ENCODE results near the gene BTRC. TPM values are rescaled to one million over a fixed set of nuclear protein-coding genes. Genes with fewer than 3 reads are reported as not detected.

Gene BTRC
- total RNA-seq, 1 donor = 12.6 TPM

DNA sequence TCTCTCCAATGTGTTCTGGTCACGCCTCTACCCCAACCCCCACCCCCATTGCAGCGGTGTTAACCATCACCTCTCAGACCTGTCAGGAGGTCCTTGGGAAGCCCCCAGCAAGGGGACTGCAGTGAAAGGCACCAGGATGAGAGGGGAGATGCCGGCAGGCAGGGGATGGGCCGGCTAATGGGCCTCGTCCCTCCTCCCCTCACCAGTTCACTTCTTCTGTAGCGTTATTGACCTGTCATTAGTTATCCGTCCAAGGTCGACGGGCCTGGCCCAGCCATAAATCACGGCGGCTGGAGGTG, 215.3 kb downstream of the BTRC start:
- no peak overlapping the region for H3K4me3 ChIP-seq (ENCODE audit: low read depth, low read length)
- no peak for TF ChIP-seq CTCF (IDR thresholded peaks at IDR 0.05; ENCODE audit: insufficient read depth, low read length)
- no peak for DNase-seq (ENCODE audit: low read depth)

DNA sequence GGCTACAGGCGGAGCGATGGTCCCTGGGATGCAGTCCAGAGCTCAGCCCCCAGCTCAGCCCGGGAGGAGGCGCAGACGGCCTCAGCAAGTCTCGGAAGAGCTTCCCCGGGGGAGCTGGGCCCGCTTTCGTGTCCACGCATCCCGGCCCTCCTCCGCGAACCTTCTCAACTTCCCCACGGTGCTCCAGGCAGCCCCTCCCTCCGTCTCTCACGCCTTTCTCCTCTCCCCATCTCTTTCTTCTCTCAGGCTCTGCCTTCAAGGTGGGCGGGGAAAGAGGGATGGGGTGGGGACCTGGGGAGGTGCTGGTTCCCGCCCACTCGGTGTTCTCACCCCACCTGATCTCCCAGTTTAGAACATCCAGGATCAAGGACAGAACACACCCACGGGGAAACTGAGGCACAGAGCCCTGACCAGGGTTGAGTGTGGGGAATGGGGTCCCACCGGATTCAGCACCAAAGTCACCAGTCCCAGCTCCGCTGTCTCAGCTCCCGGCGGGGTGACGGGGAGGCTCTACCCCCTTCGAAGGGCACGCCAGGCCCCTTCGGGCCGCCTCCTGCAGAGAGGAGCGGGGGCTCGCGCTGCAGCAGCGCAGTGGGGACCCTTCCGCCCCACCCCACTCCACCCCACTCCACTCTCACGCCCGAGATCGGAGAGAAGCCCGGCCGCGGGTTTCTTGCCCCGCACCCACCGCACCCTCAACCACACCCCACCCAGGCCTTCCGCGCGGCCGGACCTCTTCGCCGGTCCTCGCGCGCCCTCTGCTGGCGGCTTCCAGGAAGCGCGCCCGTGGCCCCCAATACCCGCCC, 215.9 kb downstream of the BTRC start:
- DNase-seq (ENCODE audit: low read depth) = peak; percentile 63
- TF ChIP-seq CTCF (IDR thresholded peaks at IDR 0.05; ENCODE audit: insufficient read depth, low read length) = peak; percentile 74
- peak overlapping the region; percentile 69 for H3K4me3 ChIP-seq (ENCODE audit: low read depth, low read length)

GRCh38 chr10:101570428-101571270, 216.7 kb downstream of the BTRC start:
- DNase-seq (ENCODE audit: low read depth) = no peak
- TF ChIP-seq CTCF (IDR thresholded peaks at IDR 0.05; ENCODE audit: insufficient read depth, low read length) = no peak
- peak overlapping the region; percentile 69 for H3K4me3 ChIP-seq (ENCODE audit: low read depth, low read length)

- TF ChIP-seq CTCF (IDR thresholded peaks at IDR 0.05; ENCODE audit: insufficient read depth, low read length) = no peak
- no peak for DNase-seq (ENCODE audit: low read depth)
- H3K4me3 ChIP-seq (ENCODE audit: low read depth, low read length) = no peak overlapping the region
These were observed 217.4 kb downstream of the BTRC start for GRCh38 chr10:101571271-101571925.

GRCh38 chr10:101572126-101572525, 218.2 kb downstream of the BTRC start:
- TF ChIP-seq CTCF (IDR thresholded peaks at IDR 0.05; ENCODE audit: insufficient read depth, low read length) = no peak
- no peak for DNase-seq (ENCODE audit: low read depth)
- no peak overlapping the region for H3K4me3 ChIP-seq (ENCODE audit: low read depth, low read length)

DNA sequence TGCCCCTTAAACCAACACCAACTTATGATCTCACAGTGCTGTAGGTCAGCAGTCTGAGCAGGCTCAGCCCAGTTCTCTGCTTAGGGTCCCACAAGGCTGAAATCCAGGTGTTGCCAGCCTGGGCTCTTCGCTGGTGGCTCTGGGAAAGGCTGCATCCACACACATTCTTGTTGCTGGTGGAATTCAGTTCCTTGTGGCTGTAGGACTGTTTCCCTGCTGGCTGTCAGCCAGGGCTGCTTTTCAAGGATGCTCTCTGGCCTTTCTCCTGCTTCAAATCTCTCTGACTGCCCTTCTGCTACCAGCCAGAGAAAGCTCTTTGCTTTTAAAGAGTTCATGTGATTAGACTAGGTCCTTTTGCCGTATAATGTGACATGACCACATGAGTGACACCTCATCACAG, 218.8 kb downstream of the BTRC start:
- TF ChIP-seq CTCF (IDR thresholded peaks at IDR 0.05; ENCODE audit: insufficient read depth, low read length) = no peak
- no peak overlapping the region for H3K4me3 ChIP-seq (ENCODE audit: low read depth, low read length)
- no peak for DNase-seq (ENCODE audit: low read depth)
